Measurements from ENCODE around the gene HK1. TPM values are rescaled to one million over a fixed set of nuclear protein-coding genes. Genes with fewer than 3 reads are reported as not detected.

HK1 gene
- total and polyA plus RNA-seq, 2 of the 4 experiments (the other 2 are of a cell fraction) = 53.7 to 90.5 TPM

- Histone ChIP-seq H3K9me1 (ENCODE audit: insufficient read depth, low read length) (peaks cover 28% of the 10 kb centered on the region), H3K4me3 (ENCODE audit: insufficient read depth, low read depth, low read length) (no peak overlapping the region), H3K9me3 (ENCODE audit: control insufficient read depth, insufficient read depth, low read length) (no peaks in the 10 kb centered on the region), H2BK15ac (ENCODE audit: low read depth, low read length) (peak overlapping the region; percentile 83; the same call in 2 of the 3 replicates), H3K27me3 (ENCODE audit: control insufficient read depth, insufficient read depth, low read length) (no peaks in the 10 kb centered on the region), H2BK5ac (ENCODE audit: low read depth, low read length, poor library complexity, severe bottlenecking) (peak overlapping the region; percentile 55), H2AFZ (replicated peaks; ENCODE audit: low read length, poor library complexity) (no peak overlapping the region), H2AK5ac (ENCODE audit: low read depth, low read length) (peak overlapping the region; percentile 96), H3K4ac (ENCODE audit: low read depth, low read length) (peak overlapping the region; percentile 90), H4K91ac (ENCODE audit: insufficient read depth, low read depth, low read length) (peak overlapping the region; percentile 57), H3K14ac (replicated peaks; ENCODE audit: low read depth, low read length) (peak overlapping the region; percentile 64), H2BK120ac (ENCODE audit: low read depth, low read length) (peak overlapping the region; percentile 91), H3K27ac (ENCODE audit: insufficient read depth, low read length) (peak overlapping the region; percentile 48), H2AK9ac (replicated peaks; ENCODE audit: low read depth, low read length, poor library complexity) (no peak overlapping the region), H4K20me1 (ENCODE audit: insufficient read depth, low read length) (peaks cover 23% of the 10 kb centered on the region), H3K4me1 (ENCODE audit: control insufficient read depth, insufficient read depth, low read length) (peaks cover 19% of the 10 kb centered on the region), H3K79me1 (ENCODE audit: low read depth in 1 of 2, low read length in 2 of 2) (peaks cover 42 to 61% of the 10 kb centered on the region in 2 experiments), H3K18ac (ENCODE audit: low read depth, low read length) (peak overlapping the region; percentile 34), H3K4me2 (ENCODE audit: low read depth, low read length) (peak overlapping the region; percentile 70; the same call in 1 of the 2 replicates), H4K5ac (ENCODE audit: low read depth, low read length) (peak overlapping the region; percentile 58), H3K56ac (ENCODE audit: extremely low read depth, insufficient read depth, low read length) (peak overlapping the region; percentile 41; the same call in 1 of the 2 replicates), H3K23ac (ENCODE audit: low read depth, low read length) (peak overlapping the region; percentile 33; the same call in 1 of the 2 replicates), H4K8ac (ENCODE audit: low read depth in 2 of 2, low read length in 2 of 2) (peak overlapping the region; percentile 66 to 89; a peak in 3 of 4 replicates), H3K9ac (ENCODE audit: low read depth, low read length) (no peak overlapping the region), H3K36me3 (ENCODE audit: control insufficient read depth, insufficient read depth, low read length) (peaks cover 3% of the 10 kb centered on the region; the same call in 1 of the 2 replicates), H2BK20ac (ENCODE audit: low read depth, low read length) (peak overlapping the region; percentile 97)
- BruUV-seq (replicated peaks) = no TSS peak
- POLR2A ChIA-PET (ENCODE audit: unreplicated experiment) = no interaction called here
- CTCF ChIA-PET = interaction anchor here (1.3 kb wide), 1 partner anchor 30 kb away, joined by 4 read pairs; no protein-coding TSS in a partner anchor
- no peak for TF ChIP-seq MXI1 (IDR thresholded peaks at IDR 0.05; ENCODE audit: borderline replicate concordance, low read depth, low read length)
- no peak for TF ChIP-seq MAZ (IDR thresholded peaks at IDR 0.05; ENCODE audit: borderline replicate concordance, low read depth, low read length)
- TF ChIP-seq CEBPB (IDR thresholded peaks at IDR 0.05; ENCODE audit: low read depth, low read length) = peak; percentile 96
- no peak for TF ChIP-seq FOS (IDR thresholded peaks at IDR 0.05; ENCODE audit: low read depth, low read length)
- TF ChIP-seq SMC3 (IDR thresholded peaks at IDR 0.05; ENCODE audit: low read depth, low read length) = no peak
- ATAC-seq (ENCODE audit: low read depth) = peak; percentile 75; the same call in 1 of the 2 replicates
- in situ Hi-C loops (cut with MboI; ENCODE audit: low sequenced_read_pairs) = no loop called here
- intact Hi-C loops (cut with micrococcal nuclease) = no loop called here
- WGBS, 2 experiments (ENCODE audit: extremely low coverage in 2 of 2, insufficient read length in 1 of 2) = 100% methylated on average over 3 of the region's 4 CpGs; no CpG with 5 or more reads in 1 of the 2 experiments
- peak; percentile 80 for DNase-seq
- dilution Hi-C loops (cut with HindIII; ENCODE audit: low sequenced_read_pairs, unreplicated experiment) = no loop called here
Measured at GRCh38 chr10:69352569-69353264, 74.4 kb downstream of the HK1 start.
